Measurements from ENCODE around the gene NFAM1.

GRCh38 chr22:42383287-42383686 is 48.9 kb downstream of the NFAM1 start:
- no peak for TF ChIP-seq CTCF (IDR thresholded peaks at IDR 0.05; ENCODE audit: poor library complexity)
- TF ChIP-seq EZH2phosphoT487 (IDR thresholded peaks at IDR 0.05; ENCODE audit: low read depth, severe bottlenecking, unreplicated experiment), result no peak
